Pancreas (tissue), 10 donors: ENCODE results near the gene TMEM52. TPM values are rescaled to one million over a fixed set of nuclear protein-coding genes. Genes with fewer than 3 reads are reported as not detected.
A peak's percentile ranks its signal among the peaks of the same experiment; 100 is the strongest.
"Not testable (repeated sequence)": the region's sequence is repeated elsewhere in the genome, so short reads cannot be mapped to it uniquely, and the experiment has no call there.

ENCODE experiments used
- ATAC-seq, 4 donors: fragments of 200-7000 bp; cut with Tn5 transposase; one replicate each; pipeline versions ENCODE4 v1.8.0 to v1.9.1; 2020; ENCODE audit warnings: mild to moderate bottlenecking in 4 of 4, moderate library complexity in 4 of 4
- DNase-seq, 6 donors: peaks; one replicate each; pipeline ENCODE4 v3.0.0-alpha.2; 2020
- FAIRE-seq: peaks from 2 replicates; lab custom pipeline; 2012; peaks lifted over from hg19 to GRCh38; lab: Jason Lieb, UNC
- H3K27ac ChIP-seq, 4 donors: fragments of 200-600 bp; sonication (generic); 1 replicate in 3 of 4; 2 replicates in 1 of 4; pipeline versions ENCODE4 v1.5.0 to v1.8.0; 2020
- H3K27me3 ChIP-seq, 4 donors: fragments of 200-600 bp; one replicate each; pipeline ENCODE4 v1.8.0; 2021
- H3K36me3 ChIP-seq, 3 donors: fragments of 200-600 bp; sonication (generic) in 1 of 3; one replicate each; pipeline versions ENCODE4 v1.5.0 to v1.8.0; 2020 to 2021
- H3K4me1 ChIP-seq, 3 donors: fragments of 200-600 bp; one replicate each; pipeline ENCODE4 v1.8.0; 2021
- H3K4me3 ChIP-seq, 4 donors: fragments of 200-600 bp; sonication (generic) in 2 of 4; one replicate each; pipeline versions ENCODE4 v1.5.0 to v1.8.0; 2020 to 2021
- H3K9me3 ChIP-seq, 4 donors: fragments of 200-600 bp; one replicate each; pipeline ENCODE4 v1.8.0; 2021
- CTCF ChIP-seq, 4 donors: fragments of 200-600 bp; sonication (generic) in 3 of 4; IDR thresholded peaks; one replicate each; pipeline versions ENCODE4 v1.5.0 to v1.8.0; 2021; ENCODE audit warnings: antibody characterized with exemption in 4 of 4
- WGBS, 2 donors: extraction: QIAGEN DNeasy Blood & Tissue Kit; methylation state at CpG; one replicate each; pipeline ENCODE4 v1.1.7; 2013; 5-methylcytosine and 5-hydroxymethylcytosine counted together
- intact Hi-C, 3 donors: fragments of 100-400 bp; cut with DNase I; formaldehyde crosslinking; loops; one replicate each; pipeline versions ENCODE4 v1.11.1 to v1.14.2; 2022
- polyA plus RNA-seq, 2 donors: library from polyadenylated mRNA; stranded (reverse); fragments of 200-250 nt; gene quantifications; one replicate each; pipeline ENCODE4 v1.2.3, GENCODE V29; 2013
- total RNA-seq, 6 donors: library from RNA; stranded (reverse); fragmentation: NEBNext Ultra II Directional in 4 of 6; extraction: Animal tissue kit (Norgen Biotek cat#: 25700) in 4 of 6; gene quantifications; one replicate each; pipeline versions ENCODE4 v1.2.1 to v1.2.4, GENCODE V29; 2021 to 2023
- donor health status: healthy with polysubstance abuse.
- donor health status: DM: no; HTN: no; CAD: no; lungs with moderate emphysema.
- donor health status: DM: no; HTN: no; CAD: no.
- donor health status: control.
- donor health status: control.
- donor health status: Bipolar disorder and iron deficiency.
- donor health status: DM: yes; HTN: yes; CAD: no.
- donor health status: DM: no; HTN: no; CAD: no.
- donor health status: DM: no; HTN: no; CAD: no.
- donor health status: DM: yes; HTN: yes; CAD: no.

TMEM52 gene
- total and polyA plus RNA-seq, 8 donors, result 43.6 to 120 (median 78.6) TPM

DNA sequence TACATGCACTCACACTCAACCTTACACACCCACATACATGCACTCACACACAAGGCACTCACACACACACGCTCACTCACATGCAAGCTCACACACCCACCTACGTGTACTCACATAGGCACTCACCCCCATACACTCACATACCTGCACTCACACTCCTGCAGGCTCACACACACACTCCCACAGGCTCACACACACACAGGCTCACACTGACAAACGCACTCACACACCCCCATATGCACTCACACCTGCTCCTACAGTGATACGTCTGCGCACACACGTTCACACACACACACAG, 19.1 kb upstream of the TMEM52 start:
- Histone ChIP-seq H3K9me3 (no peaks in the 10 kb centered on the region), H3K4me3 (no peak overlapping the region), H3K4me1 (no peaks in the 10 kb centered on the region), H3K27ac (no peak overlapping the region), H3K36me3 (no peaks in the 10 kb centered on the region), H3K27me3 (no peaks in the 10 kb centered on the region)
- FAIRE-seq, result no peak
- WGBS, 2 donors, result 70% methylated on average over 6 of the region's 6 CpGs
- TF ChIP-seq CTCF (IDR thresholded peaks at IDR 0.05), result no peak
- intact Hi-C loops, result no loop called here
- no peak for DNase-seq
- no peak for ATAC-seq

GRCh38 chr1:1937549-1938275, 18.6 kb upstream of the TMEM52 start:
- H3K27ac ChIP-seq, result no peak overlapping the region
- no peaks in the 10 kb centered on the region for H3K36me3 ChIP-seq
- intact Hi-C loops, result no loop called here
- no peak for ATAC-seq
- no peaks in the 10 kb centered on the region for H3K4me1 ChIP-seq
- no peak for TF ChIP-seq CTCF (IDR thresholded peaks at IDR 0.05)
- no peak overlapping the region for H3K4me3 ChIP-seq
- FAIRE-seq, result no peak
- WGBS, 2 donors, result 68 to 74% methylated on average over 16 of the region's 16 CpGs
- DNase-seq, result peak in 1 of 6 donors; percentile 2
- no peaks in the 10 kb centered on the region for H3K27me3 ChIP-seq
- no peaks in the 10 kb centered on the region for H3K9me3 ChIP-seq

GRCh38 chr1:1937061-1937460, 18.0 kb upstream of the TMEM52 start:
- TF ChIP-seq CTCF (IDR thresholded peaks at IDR 0.05), result no peak
- no peak overlapping the region for H3K4me3 ChIP-seq
- no peaks in the 10 kb centered on the region for H3K9me3 ChIP-seq
- H3K4me1 ChIP-seq, result no peaks in the 10 kb centered on the region
- intact Hi-C loops, result no loop called here
- no peak for ATAC-seq
- H3K36me3 ChIP-seq, result no peaks in the 10 kb centered on the region
- H3K27me3 ChIP-seq, result no peaks in the 10 kb centered on the region
- no peak for FAIRE-seq
- peak in 1 of 6 donors; percentile 21 for DNase-seq
- H3K27ac ChIP-seq, result no peak overlapping the region
- WGBS, 2 donors, result 57 to 66% methylated on average over 15 of the region's 15 CpGs

DNA sequence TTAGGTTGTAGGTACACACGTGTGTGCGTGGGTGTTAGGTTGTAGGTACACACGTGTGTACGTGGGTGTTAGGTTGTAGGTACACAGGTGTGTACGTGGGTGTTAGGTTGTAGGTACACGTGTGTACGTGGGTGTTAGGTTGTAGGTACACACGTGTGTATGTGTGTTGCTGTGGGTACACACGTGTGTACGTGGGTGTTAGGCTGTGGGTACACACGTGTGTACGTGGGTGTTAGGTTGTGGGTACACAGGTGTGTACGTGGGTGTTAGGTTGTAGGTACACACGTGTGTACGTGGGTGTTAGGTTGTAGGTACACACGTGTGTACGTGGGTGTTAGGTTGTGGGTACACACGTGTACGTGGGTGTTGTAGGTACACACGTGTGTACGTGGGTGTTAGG, 15.8 kb upstream of the TMEM52 start:
- H3K9me3 ChIP-seq, H3K27ac ChIP-seq, H3K36me3 ChIP-seq, intact Hi-C loops, H3K4me3 ChIP-seq, H3K27me3 ChIP-seq, H3K4me1 ChIP-seq, FAIRE-seq, DNase-seq, ATAC-seq: not testable (repeated sequence)
- 45 to 74% methylated on average over 4 to 5 of the region's 21 CpGs for WGBS, 2 donors

- H3K4me1 ChIP-seq, result peaks cover 0 to 7% (median 0%) of the 10 kb centered on the region in 3 donors
- WGBS, 2 donors, result 77 to 85% methylated on average over 38 of the region's 38 CpGs
- no peaks in the 10 kb centered on the region for H3K27me3 ChIP-seq
- no peaks in the 10 kb centered on the region for H3K9me3 ChIP-seq
- H3K4me3 ChIP-seq, result no peak overlapping the region
- FAIRE-seq, result no peak
- TF ChIP-seq CTCF (IDR thresholded peaks at IDR 0.05), result no peak
- H3K27ac ChIP-seq, result no peak overlapping the region
- ATAC-seq, result no peak
- H3K36me3 ChIP-seq, result no peaks in the 10 kb centered on the region
- intact Hi-C loops, result no loop called here
- peak in 2 of 6 donors; percentile 30 to 74 for DNase-seq
Observed at GRCh38 chr1:1929639-1930545, 10.8 kb upstream of the TMEM52 start.
